ENCODE results near the gene NTSR1.

GRCh38 chr20:62710886-62711702 lies 2.5 kb downstream of the NTSR1 start:
- TF ChIP-seq POLR2AphosphoS5 (IDR thresholded peaks at IDR 0.05; ENCODE audit: low read depth) (no peak), CTCF (IDR thresholded peaks at IDR 0.05; ENCODE audit: insufficient read depth, low read length) (no peak), REST (IDR thresholded peaks at IDR 0.05; ENCODE audit: insufficient replicate concordance, low read depth) (no peak), SPI1 (IDR thresholded peaks at IDR 0.05; ENCODE audit: borderline replicate concordance, low read depth) (no peak), GABPA (IDR thresholded peaks at IDR 0.05; ENCODE audit: low read depth) (no peak)
